ENCODE results near the gene MOXD1. TPM values are rescaled to one million over a fixed set of nuclear protein-coding genes. Genes with fewer than 3 reads are reported as not detected.

MOXD1 gene
- total RNA-seq, 1 experiment from 2014 or later: 1.0 TPM

DNA sequence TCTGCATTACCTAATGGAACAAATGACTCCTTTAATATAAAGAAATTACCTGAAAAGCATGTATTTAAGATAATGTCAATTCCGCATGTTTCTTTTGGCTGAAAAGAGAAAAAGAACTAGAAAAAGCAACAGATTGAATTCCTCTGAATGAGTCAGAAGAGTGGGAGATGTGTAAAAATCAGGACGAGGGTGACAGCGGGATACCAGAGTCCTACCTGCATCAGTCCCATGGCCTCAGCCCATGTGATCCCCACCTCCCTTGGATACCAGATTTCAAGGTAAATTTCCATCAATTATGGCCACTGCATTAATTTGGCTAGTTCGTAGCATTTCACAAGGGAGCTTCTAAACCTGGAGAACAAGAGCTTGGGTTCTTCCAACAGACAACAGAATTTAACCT, 10.0 kb upstream of the MOXD1 start:
- no peak for ATAC-seq
- H3K79me2 ChIP-seq (ENCODE audit: insufficient read depth, low read length): no peaks in the 10 kb centered on the region
- RAD21 ChIA-PET (ENCODE audit: low non-redundant PET in 1 of 2, low total read pairs in 2 of 2, uncharacterized antibody in 2 of 2, unreplicated experiment in 2 of 2): no interaction called here
- H3K36me3 ChIP-seq (ENCODE audit: control insufficient read depth in 1 of 2, insufficient read depth in 2 of 2, low read length in 2 of 2): no peaks in the 10 kb centered on the region
- H3K4me1 ChIP-seq (ENCODE audit: control insufficient read depth in 1 of 2, insufficient read depth in 2 of 2, low read length in 2 of 2): no peaks in the 10 kb centered on the region
- no peak overlapping the region for H3K4me3 ChIP-seq (replicated peaks in 1 of 2; ENCODE audit: low read depth in 1 of 2, low read length in 2 of 2)
- no peak overlapping the region for H3K4me2 ChIP-seq (ENCODE audit: low read length)
- H3K27me3 ChIP-seq (ENCODE audit: insufficient read depth, low read length): no peaks in the 10 kb centered on the region
- no peak overlapping the region for H3K9ac ChIP-seq (ENCODE audit: low read length)
- CTCF ChIA-PET: no interaction called here
- H2AFZ ChIP-seq (ENCODE audit: low read depth, low read length, poor library complexity, severe bottlenecking): no peak overlapping the region
- no peak overlapping the region for H3K27ac ChIP-seq (ENCODE audit: low read depth, low read length)
- intact Hi-C loops (cut with micrococcal nuclease): no loop called here
- BruUV-seq (replicated peaks): no TSS peak
- peaks cover 4 to 5% of the 10 kb centered on the region in 2 experiments; a peak in 1 of 4 replicates for H3K9me3 ChIP-seq (ENCODE audit: control insufficient read depth in 1 of 2, insufficient read depth in 1 of 2, low read depth in 1 of 2, low read length in 2 of 2)
- TF ChIP-seq YY1 (IDR thresholded peaks at IDR 0.05; ENCODE audit: extremely low read depth, insufficient replicate concordance, low read depth, low read length): no peak
- no peak for TF ChIP-seq EZH2phosphoT487 (IDR thresholded peaks at IDR 0.05; ENCODE audit: borderline replicate concordance)
- TF ChIP-seq EGR1 (IDR thresholded peaks at IDR 0.05; ENCODE audit: low read depth): no peak
- TF ChIP-seq EZH2 (IDR thresholded peaks at IDR 0.05): no peak
- TF ChIP-seq POLR2AphosphoS5 (IDR thresholded peaks at IDR 0.05; ENCODE audit: low read depth, low read length): no peak
- no peak for TF ChIP-seq CEBPB (IDR thresholded peaks at IDR 0.05; ENCODE audit: low read depth)
- TF ChIP-seq RAD21 (IDR thresholded peaks at IDR 0.05; ENCODE audit: low read depth): no peak
- no peak for TF ChIP-seq SP1 (IDR thresholded peaks at IDR 0.05; ENCODE audit: low read depth)
- no peak for TF ChIP-seq JUND (IDR thresholded peaks at IDR 0.05)
- no peak for TF ChIP-seq ZFX (IDR thresholded peaks at IDR 0.05)
- TF ChIP-seq, protein P1, sequence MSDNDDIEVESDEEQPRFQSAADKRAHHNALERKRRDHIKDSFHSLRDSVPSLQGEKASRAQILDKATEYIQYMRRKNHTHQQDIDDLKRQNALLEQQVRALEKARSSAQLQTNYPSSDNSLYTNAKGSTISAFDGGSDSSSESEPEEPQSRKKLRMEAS (IDR thresholded peaks at IDR 0.05): no peak
- no peak for TF ChIP-seq FOSL1 (IDR thresholded peaks at IDR 0.05; ENCODE audit: low read depth)
- no peak for TF ChIP-seq SIN3A (IDR thresholded peaks at IDR 0.05; ENCODE audit: low read depth)
- TF ChIP-seq, protein P2, sequence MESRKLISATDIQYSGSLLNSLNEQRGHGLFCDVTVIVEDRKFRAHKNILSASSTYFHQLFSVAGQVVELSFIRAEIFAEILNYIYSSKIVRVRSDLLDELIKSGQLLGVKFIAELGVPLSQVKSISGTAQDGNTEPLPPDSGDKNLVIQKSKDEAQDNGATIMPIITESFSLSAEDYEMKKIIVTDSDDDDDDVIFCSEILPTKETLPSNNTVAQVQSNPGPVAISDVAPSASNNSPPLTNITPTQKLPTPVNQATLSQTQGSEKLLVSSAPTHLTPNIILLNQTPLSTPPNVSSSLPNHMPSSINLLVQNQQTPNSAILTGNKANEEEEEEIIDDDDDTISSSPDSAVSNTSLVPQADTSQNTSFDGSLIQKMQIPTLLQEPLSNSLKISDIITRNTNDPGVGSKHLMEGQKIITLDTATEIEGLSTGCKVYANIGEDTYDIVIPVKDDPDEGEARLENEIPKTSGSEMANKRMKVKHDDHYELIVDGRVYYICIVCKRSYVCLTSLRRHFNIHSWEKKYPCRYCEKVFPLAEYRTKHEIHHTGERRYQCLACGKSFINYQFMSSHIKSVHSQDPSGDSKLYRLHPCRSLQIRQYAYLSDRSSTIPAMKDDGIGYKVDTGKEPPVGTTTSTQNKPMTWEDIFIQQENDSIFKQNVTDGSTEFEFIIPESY (IDR thresholded peaks at IDR 0.05; ENCODE audit: extremely low read depth, insufficient replicate concordance, low read length): no peak
- TF ChIP-seq TCF7L2 (IDR thresholded peaks at IDR 0.05; ENCODE audit: borderline replicate concordance, extremely low read depth, insufficient read depth, insufficient read length): no peak
- no peaks in the 10 kb centered on the region for H3K9me2 ChIP-seq (ENCODE audit: insufficient read depth)
- POLR2A ChIA-PET: no interaction called here
- no peaks in the 10 kb centered on the region for H4K20me1 ChIP-seq (ENCODE audit: insufficient read depth)
- no peak for DNase-seq (ENCODE audit: low read depth, low spot score)

Data from HCT116 (cell line).